SK-N-SH (cell line): Measurements from ENCODE around the gene ST6GALNAC3. TPM values are rescaled to one million over a fixed set of nuclear protein-coding genes. Genes with fewer than 3 reads are reported as not detected.

Experiments used
- CTCF ChIA-PET: fragments of 300-600, 350-600 bp; formaldehyde crosslinking; extraction: SDS; loops from one replicate; lab custom pipeline; 2021; lab: Yijun Ruan, JAX
- POLR2A ChIA-PET: fragments of 350-600 bp; sonication (Branson Sonifier 250); formaldehyde crosslinking; extraction: SDS; loops from one replicate; lab custom pipeline; 2020; ENCODE audit warnings: antibody characterized with exemption, inconsistent platforms; lab: Yijun Ruan, JAX
- DNase-seq: peaks from one replicate; pipeline ENCODE4 v3.0.0; 2012
- H2AFZ ChIP-seq: fragments of 200-600 bp; sonication (generic); 2 replicates; pipeline ENCODE4 v1.8.1; 2016; ENCODE audit warnings: antibody characterized with exemption, mild to moderate bottlenecking, low read depth
- H3F3A ChIP-seq: fragments of 200-600 bp; sonication (generic); replicated peaks from 2 replicates; pipeline ENCODE3; 2016; ENCODE audit warnings: antibody characterized with exemption, mild to moderate bottlenecking; ENCODE audit not compliant: insufficient read depth
- H3K27ac ChIP-seq, 2 experiments: fragments of 200-500 bp in 1 of 2; fragments of 200-600 bp in 1 of 2; sonication (Bioruptor generic) in 1 of 2; sonication (generic), shearing (Covaris generic) in 1 of 2; 2 replicates each; pipeline versions ENCODE4 v1.5.1 to v1.6.1; 2014 to 2016; ENCODE audit warnings: low read depth in 2 of 2, inconsistent platforms in 1 of 2, low read length in 1 of 2, mild to moderate bottlenecking in 1 of 2, mixed read lengths in 1 of 2
- H3K27me3 ChIP-seq: fragments of 200-600 bp; sonication (generic), shearing (Covaris generic); 2 replicates; pipeline ENCODE4 v1.6.1; 2016; ENCODE audit warnings: mixed run types; ENCODE audit not compliant: insufficient read depth
- H3K36me3 ChIP-seq, 2 experiments: fragments of 200-500 bp in 1 of 2; fragments of 200-600 bp in 1 of 2; sonication (Bioruptor generic) in 1 of 2; sonication (generic) in 1 of 2; replicated peaks in 1 of 2; 2 replicates each; pipeline versions ENCODE3 to v1.5.1; 2014 to 2016; ENCODE audit warnings: low read length in 1 of 2, mild to moderate bottlenecking in 1 of 2; ENCODE audit not compliant: insufficient read depth in 2 of 2, control insufficient read depth in 1 of 2
- H3K4me1 ChIP-seq, 2 experiments: fragments of 200-500 bp in 1 of 2; fragments of 200-600 bp in 1 of 2; sonication (Bioruptor generic) in 1 of 2; sonication (generic), shearing (Covaris generic) in 1 of 2; 2 replicates each; pipeline versions ENCODE4 v1.5.1 to v1.6.1; 2014 to 2016; ENCODE audit warnings: low read depth in 1 of 2, low read length in 1 of 2, mixed run types in 1 of 2; ENCODE audit not compliant: insufficient read depth in 2 of 2, control insufficient read depth in 1 of 2
- H3K4me2 ChIP-seq: fragments of 200-600 bp; sonication (generic), shearing (Covaris generic); 2 replicates; pipeline ENCODE4 v1.6.1; 2017; ENCODE audit warnings: mixed run types
- H3K4me3 ChIP-seq, 2 experiments: fragments of 200-500 bp in 1 of 2; fragments of 200-600 bp in 1 of 2; sonication (Bioruptor generic) in 1 of 2; sonication (generic), shearing (Covaris generic) in 1 of 2; 2 replicates each; pipeline versions ENCODE4 v1.5.1 to v1.8.1; 2014 to 2016; ENCODE audit warnings: low read depth in 2 of 2, inconsistent platforms in 1 of 2, low read length in 1 of 2, mild to moderate bottlenecking in 1 of 2, mixed read lengths in 1 of 2, moderate library complexity in 1 of 2
- H3K79me2 ChIP-seq: fragments of 200-600 bp; sonication (generic); 2 replicates; pipeline ENCODE4 v1.8.1; 2017; ENCODE audit warnings: mild to moderate bottlenecking; ENCODE audit not compliant: insufficient read depth
- H3K9ac ChIP-seq: fragments of 200-600 bp; sonication (generic); 2 replicates; pipeline ENCODE4 v1.6.1; 2017; ENCODE audit warnings: mixed run types
- H3K9me2 ChIP-seq: fragments of 200-600 bp; sonication (generic); 2 replicates; pipeline ENCODE4 v1.6.1; 2017; ENCODE audit warnings: mixed run types
- H3K9me3 ChIP-seq: fragments of 200-600 bp; sonication (generic); 2 replicates; pipeline ENCODE4 v1.6.1; 2017; ENCODE audit warnings: mixed run types, mild to moderate bottlenecking, moderate library complexity
- H4K20me1 ChIP-seq: fragments of 200-600 bp; sonication (generic); 2 replicates; pipeline ENCODE4 v1.6.1; 2017; ENCODE audit warnings: mild to moderate bottlenecking, mixed run types; ENCODE audit not compliant: insufficient read depth
- ELF1 ChIP-seq: IDR thresholded peaks from 2 replicates; pipeline ENCODE4 v1.4.0; 2012
- FOXJ3 ChIP-seq: sonication (generic); formaldehyde crosslinking; IDR thresholded peaks from 2 replicates; pipeline ENCODE4 v1.5.1; 2020; ENCODE audit warnings: mild to moderate bottlenecking, missing genetic modification reagents
- GATA2 ChIP-seq: sonication (generic); formaldehyde crosslinking; IDR thresholded peaks from 2 replicates; pipeline ENCODE4 v1.5.0; 2020; ENCODE audit warnings: mild to moderate bottlenecking, missing genetic modification reagents
- MEF2A ChIP-seq: IDR thresholded peaks from 2 replicates; pipeline ENCODE4 v1.4.0; 2012; ENCODE audit warnings: low read depth, borderline replicate concordance
- MXI1 ChIP-seq: IDR thresholded peaks from 2 replicates; pipeline ENCODE4 v1.6.1; 2012; ENCODE audit warnings: mild to moderate bottlenecking, low read depth, low read length, improper control_type of control experiment
- NFIC ChIP-seq: IDR thresholded peaks from 2 replicates; pipeline ENCODE4 v1.4.0; 2012; ENCODE audit warnings: borderline replicate concordance
- RCOR1 ChIP-seq: fragments of 150-350 bp; IDR thresholded peaks from 2 replicates; pipeline ENCODE4 v1.6.1; 2017; ENCODE audit warnings: antibody characterized with exemption, low read length
- SIN3A ChIP-seq: IDR thresholded peaks from 2 replicates; pipeline ENCODE4 v1.6.1; 2012; ENCODE audit warnings: low read depth, mild to moderate bottlenecking, low read length, moderate library complexity, borderline replicate concordance
- TEAD4 ChIP-seq: IDR thresholded peaks from 2 replicates; pipeline ENCODE4 v1.4.0; 2012; ENCODE audit warnings: mild to moderate bottlenecking, borderline replicate concordance; ENCODE audit not compliant: insufficient read depth
- WGBS: methylation state at CpG from one replicate; pipeline ENCODE4 v1.1.6; 2017; ENCODE audit warnings: low lambda C conversion rate; 5-methylcytosine and 5-hydroxymethylcytosine counted together
- polyA plus RNA-seq, 3 experiments: library from polyadenylated mRNA; depleted of rRNA; stranded (reverse); fragments of >200 nt; gene quantifications; 2 replicates each; pipeline ENCODE4 v1.2.3, GENCODE V29; 2012
- TF ChIP-seq, protein P1 (sequence below): fragments of 150-350 bp; IDR thresholded peaks from 2 replicates; pipeline ENCODE4 v1.6.1; 2017; ENCODE audit warnings: antibody characterized with exemption, low read length, low read depth, borderline replicate concordance
- TF ChIP-seq, protein P2 (sequence below): IDR thresholded peaks from 2 replicates; pipeline ENCODE4 v1.6.1; 2012; ENCODE audit warnings: mild to moderate bottlenecking, low read depth, low read length, moderate library complexity
- TF ChIP-seq, protein P3 (sequence below): fragments of 150-350 bp; IDR thresholded peaks from 2 replicates; pipeline ENCODE4 v1.6.1; 2016; ENCODE audit warnings: mild to moderate bottlenecking, low read depth, low read length
- TF ChIP-seq, protein P4 (sequence below): fragments of 200-600 bp; sonication (generic); IDR thresholded peaks from 2 replicates; pipeline ENCODE4 v1.6.1; 2017; ENCODE audit warnings: antibody characterized with exemption, mild to moderate bottlenecking, moderate library complexity
- TF ChIP-seq, protein P5 (sequence below): IDR thresholded peaks from 2 replicates; pipeline ENCODE4; 2012

ST6GALNAC3 gene
- polyA plus RNA-seq, 1 of the 3 experiments (the other 2 are of a cell fraction): 8.1 TPM

DNA sequence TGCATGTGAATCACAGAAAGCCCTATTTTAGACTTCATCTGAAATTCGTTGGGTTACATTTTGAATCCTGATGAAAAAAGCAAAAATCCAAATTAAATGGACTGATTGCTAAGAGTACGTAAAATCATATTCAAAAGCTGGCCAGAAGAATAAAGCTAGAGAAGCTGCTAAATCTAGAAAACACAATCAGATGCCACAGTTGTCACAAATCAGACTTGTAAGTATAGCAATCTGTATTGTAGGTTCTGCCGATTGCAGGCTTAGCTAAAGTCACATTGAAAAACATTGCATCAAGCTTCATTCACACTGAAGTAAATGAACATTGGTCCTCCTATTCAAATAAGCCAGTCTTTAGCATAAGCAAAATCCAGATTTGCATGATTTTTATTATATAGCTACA, 557.6 kb downstream of the ST6GALNAC3 start:
- H3K4me3 ChIP-seq: no peak overlapping the region
- ChIA-PET POLR2A (no interaction called here), CTCF (interaction anchor here (0.6 kb wide), 1 partner anchor 1090 kb away, joined by 3 read pairs; no protein-coding TSS in a partner anchor)

More for the DNA sequence above, 557.6 kb downstream of the ST6GALNAC3 start:
- Histone ChIP-seq H2AFZ (no peak overlapping the region), H3K9ac (no peak overlapping the region), H3K79me2 (no peaks in the 10 kb centered on the region), H3K4me1 (no peaks in the 10 kb centered on the region), H4K20me1 (no peaks in the 10 kb centered on the region), H3K27ac (no peak overlapping the region), H3K27me3 (no peaks in the 10 kb centered on the region), H3F3A (no peaks in the 10 kb centered on the region), H3K36me3 (peaks cover 3 to 8% of the 10 kb centered on the region in 2 experiments), H3K9me3 (no peaks in the 10 kb centered on the region), H3K4me2 (no peak overlapping the region), H3K9me2 (no peaks in the 10 kb centered on the region)
- DNase-seq: no peak
- TF ChIP-seq MEF2A (no peak), ELF1 (no peak), FOXJ3 (no peak), SIN3A (no peak), TEAD4 (no peak), NFIC (no peak), RCOR1 (no peak), GATA2 (no peak), MXI1 (no peak)
- TF ChIP-seq, protein P1, sequence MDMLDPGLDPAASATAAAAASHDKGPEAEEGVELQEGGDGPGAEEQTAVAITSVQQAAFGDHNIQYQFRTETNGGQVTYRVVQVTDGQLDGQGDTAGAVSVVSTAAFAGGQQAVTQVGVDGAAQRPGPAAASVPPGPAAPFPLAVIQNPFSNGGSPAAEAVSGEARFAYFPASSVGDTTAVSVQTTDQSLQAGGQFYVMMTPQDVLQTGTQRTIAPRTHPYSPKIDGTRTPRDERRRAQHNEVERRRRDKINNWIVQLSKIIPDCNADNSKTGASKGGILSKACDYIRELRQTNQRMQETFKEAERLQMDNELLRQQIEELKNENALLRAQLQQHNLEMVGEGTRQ: no peak
- TF ChIP-seq, protein P2, sequence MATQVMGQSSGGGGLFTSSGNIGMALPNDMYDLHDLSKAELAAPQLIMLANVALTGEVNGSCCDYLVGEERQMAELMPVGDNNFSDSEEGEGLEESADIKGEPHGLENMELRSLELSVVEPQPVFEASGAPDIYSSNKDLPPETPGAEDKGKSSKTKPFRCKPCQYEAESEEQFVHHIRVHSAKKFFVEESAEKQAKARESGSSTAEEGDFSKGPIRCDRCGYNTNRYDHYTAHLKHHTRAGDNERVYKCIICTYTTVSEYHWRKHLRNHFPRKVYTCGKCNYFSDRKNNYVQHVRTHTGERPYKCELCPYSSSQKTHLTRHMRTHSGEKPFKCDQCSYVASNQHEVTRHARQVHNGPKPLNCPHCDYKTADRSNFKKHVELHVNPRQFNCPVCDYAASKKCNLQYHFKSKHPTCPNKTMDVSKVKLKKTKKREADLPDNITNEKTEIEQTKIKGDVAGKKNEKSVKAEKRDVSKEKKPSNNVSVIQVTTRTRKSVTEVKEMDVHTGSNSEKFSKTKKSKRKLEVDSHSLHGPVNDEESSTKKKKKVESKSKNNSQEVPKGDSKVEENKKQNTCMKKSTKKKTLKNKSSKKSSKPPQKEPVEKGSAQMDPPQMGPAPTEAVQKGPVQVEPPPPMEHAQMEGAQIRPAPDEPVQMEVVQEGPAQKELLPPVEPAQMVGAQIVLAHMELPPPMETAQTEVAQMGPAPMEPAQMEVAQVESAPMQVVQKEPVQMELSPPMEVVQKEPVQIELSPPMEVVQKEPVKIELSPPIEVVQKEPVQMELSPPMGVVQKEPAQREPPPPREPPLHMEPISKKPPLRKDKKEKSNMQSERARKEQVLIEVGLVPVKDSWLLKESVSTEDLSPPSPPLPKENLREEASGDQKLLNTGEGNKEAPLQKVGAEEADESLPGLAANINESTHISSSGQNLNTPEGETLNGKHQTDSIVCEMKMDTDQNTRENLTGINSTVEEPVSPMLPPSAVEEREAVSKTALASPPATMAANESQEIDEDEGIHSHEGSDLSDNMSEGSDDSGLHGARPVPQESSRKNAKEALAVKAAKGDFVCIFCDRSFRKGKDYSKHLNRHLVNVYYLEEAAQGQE: no peak
- TF ChIP-seq, protein P3, sequence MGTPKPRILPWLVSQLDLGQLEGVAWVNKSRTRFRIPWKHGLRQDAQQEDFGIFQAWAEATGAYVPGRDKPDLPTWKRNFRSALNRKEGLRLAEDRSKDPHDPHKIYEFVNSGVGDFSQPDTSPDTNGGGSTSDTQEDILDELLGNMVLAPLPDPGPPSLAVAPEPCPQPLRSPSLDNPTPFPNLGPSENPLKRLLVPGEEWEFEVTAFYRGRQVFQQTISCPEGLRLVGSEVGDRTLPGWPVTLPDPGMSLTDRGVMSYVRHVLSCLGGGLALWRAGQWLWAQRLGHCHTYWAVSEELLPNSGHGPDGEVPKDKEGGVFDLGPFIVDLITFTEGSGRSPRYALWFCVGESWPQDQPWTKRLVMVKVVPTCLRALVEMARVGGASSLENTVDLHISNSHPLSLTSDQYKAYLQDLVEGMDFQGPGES: no peak
- TF ChIP-seq, protein P4, sequence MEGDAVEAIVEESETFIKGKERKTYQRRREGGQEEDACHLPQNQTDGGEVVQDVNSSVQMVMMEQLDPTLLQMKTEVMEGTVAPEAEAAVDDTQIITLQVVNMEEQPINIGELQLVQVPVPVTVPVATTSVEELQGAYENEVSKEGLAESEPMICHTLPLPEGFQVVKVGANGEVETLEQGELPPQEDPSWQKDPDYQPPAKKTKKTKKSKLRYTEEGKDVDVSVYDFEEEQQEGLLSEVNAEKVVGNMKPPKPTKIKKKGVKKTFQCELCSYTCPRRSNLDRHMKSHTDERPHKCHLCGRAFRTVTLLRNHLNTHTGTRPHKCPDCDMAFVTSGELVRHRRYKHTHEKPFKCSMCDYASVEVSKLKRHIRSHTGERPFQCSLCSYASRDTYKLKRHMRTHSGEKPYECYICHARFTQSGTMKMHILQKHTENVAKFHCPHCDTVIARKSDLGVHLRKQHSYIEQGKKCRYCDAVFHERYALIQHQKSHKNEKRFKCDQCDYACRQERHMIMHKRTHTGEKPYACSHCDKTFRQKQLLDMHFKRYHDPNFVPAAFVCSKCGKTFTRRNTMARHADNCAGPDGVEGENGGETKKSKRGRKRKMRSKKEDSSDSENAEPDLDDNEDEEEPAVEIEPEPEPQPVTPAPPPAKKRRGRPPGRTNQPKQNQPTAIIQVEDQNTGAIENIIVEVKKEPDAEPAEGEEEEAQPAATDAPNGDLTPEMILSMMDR: no peak
- TF ChIP-seq, protein P5, sequence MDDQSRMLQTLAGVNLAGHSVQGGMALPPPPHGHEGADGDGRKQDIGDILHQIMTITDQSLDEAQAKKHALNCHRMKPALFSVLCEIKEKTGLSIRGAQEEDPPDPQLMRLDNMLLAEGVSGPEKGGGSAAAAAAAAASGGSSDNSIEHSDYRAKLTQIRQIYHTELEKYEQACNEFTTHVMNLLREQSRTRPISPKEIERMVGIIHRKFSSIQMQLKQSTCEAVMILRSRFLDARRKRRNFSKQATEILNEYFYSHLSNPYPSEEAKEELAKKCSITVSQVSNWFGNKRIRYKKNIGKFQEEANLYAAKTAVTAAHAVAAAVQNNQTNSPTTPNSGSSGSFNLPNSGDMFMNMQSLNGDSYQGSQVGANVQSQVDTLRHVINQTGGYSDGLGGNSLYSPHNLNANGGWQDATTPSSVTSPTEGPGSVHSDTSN: no peak
- 89% methylated on average over 3 of the region's 3 CpGs for WGBS
